Measurements from ENCODE around the gene BOK. TPM values are rescaled to one million over a fixed set of nuclear protein-coding genes. Genes with fewer than 3 reads are reported as not detected.
A peak's percentile ranks its signal among the peaks of the same experiment; 100 is the strongest.

Gene BOK
- total RNA-seq, 1 donor from 2014 or later = not detected

GRCh38 chr2:241554610-241555322 lies 3.8 kb upstream of the BOK start:
- H3K27me3 Mint-ChIP-seq (ENCODE audit: insufficient read depth) = peaks cover 31% of the 10 kb centered on the region
- H3K4me3 Mint-ChIP-seq = no peak overlapping the region
- DNase-seq (ENCODE audit: low spot score) = no peak
- no peaks in the 10 kb centered on the region for H3K36me3 Mint-ChIP-seq (ENCODE audit: low read depth)
- no peak overlapping the region for H3K27ac Mint-ChIP-seq
- peaks cover 5% of the 10 kb centered on the region for H3K4me1 Mint-ChIP-seq (ENCODE audit: low read depth)
- peaks cover 3% of the 10 kb centered on the region for H3K9me3 Mint-ChIP-seq
- intact Hi-C loops (cut with micrococcal nuclease) = no loop called here

GRCh38 chr2:241555711-241556110 lies 2.8 kb upstream of the BOK start:
- H3K9me3 Mint-ChIP-seq = peaks cover 3% of the 10 kb centered on the region
- no peak overlapping the region for H3K4me3 Mint-ChIP-seq
- no peaks in the 10 kb centered on the region for H3K36me3 Mint-ChIP-seq (ENCODE audit: low read depth)
- DNase-seq (ENCODE audit: low spot score) = no peak
- H3K27ac Mint-ChIP-seq = no peak overlapping the region
- H3K4me1 Mint-ChIP-seq (ENCODE audit: low read depth) = peaks cover 5% of the 10 kb centered on the region
- intact Hi-C loops (cut with micrococcal nuclease) = no loop called here
- peaks cover 31% of the 10 kb centered on the region for H3K27me3 Mint-ChIP-seq (ENCODE audit: insufficient read depth)

- H3K27ac Mint-ChIP-seq = no peak overlapping the region
- peaks cover 28% of the 10 kb centered on the region for H3K27me3 Mint-ChIP-seq (ENCODE audit: insufficient read depth)
- peaks cover 5% of the 10 kb centered on the region for H3K4me1 Mint-ChIP-seq (ENCODE audit: low read depth)
- H3K9me3 Mint-ChIP-seq = peaks cover 3% of the 10 kb centered on the region
- no peak overlapping the region for H3K4me3 Mint-ChIP-seq
- intact Hi-C loops (cut with micrococcal nuclease) = no loop called here
- H3K36me3 Mint-ChIP-seq (ENCODE audit: low read depth) = no peaks in the 10 kb centered on the region
- no peak for DNase-seq (ENCODE audit: low spot score)
Measured at GRCh38 chr2:241556746-241557145, 1.8 kb upstream of the BOK start.

GRCh38 chr2:241559323-241560161 lies 997 bp downstream of the BOK start:
- H3K27me3 Mint-ChIP-seq (ENCODE audit: insufficient read depth) = peaks cover 26% of the 10 kb centered on the region
- no peak overlapping the region for H3K27ac Mint-ChIP-seq
- intact Hi-C loops (cut with micrococcal nuclease) = no loop called here
- peak overlapping the region; percentile 51 for H3K4me3 Mint-ChIP-seq
- H3K9me3 Mint-ChIP-seq = peaks cover 3% of the 10 kb centered on the region
- H3K36me3 Mint-ChIP-seq (ENCODE audit: low read depth) = no peaks in the 10 kb centered on the region
- peaks cover 5% of the 10 kb centered on the region for H3K4me1 Mint-ChIP-seq (ENCODE audit: low read depth)
- no peak for DNase-seq (ENCODE audit: low spot score)

- intact Hi-C loops (cut with micrococcal nuclease) = no loop called here
- Mint-ChIP-seq H3K27me3 (ENCODE audit: insufficient read depth) (peaks cover 26% of the 10 kb centered on the region), H3K4me1 (ENCODE audit: low read depth) (peaks cover 5% of the 10 kb centered on the region), H3K36me3 (ENCODE audit: low read depth) (no peaks in the 10 kb centered on the region), H3K4me3 (peak overlapping the region; percentile 51), H3K9me3 (peaks cover 3% of the 10 kb centered on the region), H3K27ac (no peak overlapping the region)
- DNase-seq (ENCODE audit: low spot score) = no peak
Measured at GRCh38 chr2:241560162-241560882, 1.8 kb downstream of the BOK start.

GRCh38 chr2:241560883-241561474 lies 2.4 kb downstream of the BOK start:
- H3K4me3 Mint-ChIP-seq = no peak overlapping the region
- H3K4me1 Mint-ChIP-seq (ENCODE audit: low read depth) = peaks cover 5% of the 10 kb centered on the region
- no peak for DNase-seq (ENCODE audit: low spot score)
- intact Hi-C loops (cut with micrococcal nuclease) = no loop called here
- no peaks in the 10 kb centered on the region for H3K36me3 Mint-ChIP-seq (ENCODE audit: low read depth)
- peaks cover 3% of the 10 kb centered on the region for H3K9me3 Mint-ChIP-seq
- peaks cover 21% of the 10 kb centered on the region for H3K27me3 Mint-ChIP-seq (ENCODE audit: insufficient read depth)
- no peak overlapping the region for H3K27ac Mint-ChIP-seq

- intact Hi-C loops (cut with micrococcal nuclease) = no loop called here
- H3K27ac Mint-ChIP-seq = no peak overlapping the region
- no peaks in the 10 kb centered on the region for H3K36me3 Mint-ChIP-seq (ENCODE audit: low read depth)
- H3K27me3 Mint-ChIP-seq (ENCODE audit: insufficient read depth) = peaks cover 16% of the 10 kb centered on the region
- H3K9me3 Mint-ChIP-seq = peaks cover 2% of the 10 kb centered on the region
- H3K4me3 Mint-ChIP-seq = no peak overlapping the region
- no peak for DNase-seq (ENCODE audit: low spot score)
- peaks cover 5% of the 10 kb centered on the region for H3K4me1 Mint-ChIP-seq (ENCODE audit: low read depth)
Measured at GRCh38 chr2:241561832-241562231, 3.3 kb downstream of the BOK start.

GRCh38 chr2:241562269-241562891 lies 3.8 kb downstream of the BOK start:
- peaks cover 10% of the 10 kb centered on the region for H3K27me3 Mint-ChIP-seq (ENCODE audit: insufficient read depth)
- no peaks in the 10 kb centered on the region for H3K9me3 Mint-ChIP-seq
- H3K4me3 Mint-ChIP-seq = no peak overlapping the region
- peaks cover 5% of the 10 kb centered on the region for H3K4me1 Mint-ChIP-seq (ENCODE audit: low read depth)
- DNase-seq (ENCODE audit: low spot score) = no peak
- H3K27ac Mint-ChIP-seq = no peak overlapping the region
- H3K36me3 Mint-ChIP-seq (ENCODE audit: low read depth) = no peaks in the 10 kb centered on the region
- intact Hi-C loops (cut with micrococcal nuclease) = no loop called here

- Mint-ChIP-seq H3K27me3 (ENCODE audit: insufficient read depth) (peaks cover 4% of the 10 kb centered on the region), H3K9me3 (no peaks in the 10 kb centered on the region), H3K4me3 (no peak overlapping the region), H3K4me1 (ENCODE audit: low read depth) (peaks cover 4% of the 10 kb centered on the region), H3K27ac (no peak overlapping the region), H3K36me3 (ENCODE audit: low read depth) (no peaks in the 10 kb centered on the region)
- intact Hi-C loops (cut with micrococcal nuclease) = no loop called here
- no peak for DNase-seq (ENCODE audit: low spot score)
Measured at GRCh38 chr2:241563031-241563507, 4.5 kb downstream of the BOK start.

GRCh38 chr2:241563571-241563980 lies 5.0 kb downstream of the BOK start:
- intact Hi-C loops (cut with micrococcal nuclease) = no loop called here
- Mint-ChIP-seq H3K27me3 (ENCODE audit: insufficient read depth) (no peaks in the 10 kb centered on the region), H3K36me3 (ENCODE audit: low read depth) (no peaks in the 10 kb centered on the region), H3K4me1 (ENCODE audit: low read depth) (no peaks in the 10 kb centered on the region), H3K9me3 (no peaks in the 10 kb centered on the region), H3K4me3 (no peak overlapping the region), H3K27ac (no peak overlapping the region)
- DNase-seq (ENCODE audit: low spot score) = no peak

GRCh38 chr2:241563981-241564595 lies 5.5 kb downstream of the BOK start:
- Mint-ChIP-seq H3K4me3 (no peak overlapping the region), H3K9me3 (no peaks in the 10 kb centered on the region), H3K27me3 (ENCODE audit: insufficient read depth) (no peaks in the 10 kb centered on the region), H3K36me3 (ENCODE audit: low read depth) (no peaks in the 10 kb centered on the region), H3K27ac (no peak overlapping the region), H3K4me1 (ENCODE audit: low read depth) (no peaks in the 10 kb centered on the region)
- no peak for DNase-seq (ENCODE audit: low spot score)
- intact Hi-C loops (cut with micrococcal nuclease) = no loop called here
